B cell (primary cell): Measurements from ENCODE around the gene CTXN3. TPM values are rescaled to one million over a fixed set of nuclear protein-coding genes. Genes with fewer than 3 reads are reported as not detected.

ENCODE experiments used
- ATAC-seq: fragments of 200-7000 bp; cut with Tn5 transposase; one replicate; pipeline ENCODE4 v1.10.0; 2021; ENCODE audit warnings: low read depth, mild to moderate bottlenecking, moderate number of reproducible peaks, moderate library complexity
- CTCF ChIA-PET: fragments of 350-600 bp; sonication (Branson Sonifier 250); formaldehyde crosslinking; loops from one replicate; lab custom pipeline; 2021; ENCODE audit warnings: antibody characterized with exemption, inconsistent platforms; lab: Charles Lee
- POLR2A ChIA-PET: fragments of 350-600 bp; sonication (Branson Sonifier 250); formaldehyde crosslinking; loops from one replicate; lab custom pipeline; 2021; ENCODE audit warnings: antibody characterized with exemption; lab: Charles Lee
- DNase-seq: peaks from one replicate; pipeline ENCODE4 v3.0.0; 2013
- H2AFZ ChIP-seq: 2 replicates; pipeline ENCODE4 v1.6.1; 2012; ENCODE audit warnings: mild to moderate bottlenecking, low read depth, low read length; ENCODE audit not compliant: insufficient read depth, poor library complexity, severe bottlenecking
- H3K27ac ChIP-seq, 2 donors: 1 replicate in 1 of 2; 2 replicates in 1 of 2; pipeline ENCODE4 v1.5.1; 2012 to 2013; ENCODE audit warnings: low read length in 2 of 2, mild to moderate bottlenecking in 2 of 2, moderate library complexity in 1 of 2
- H3K27me3 ChIP-seq, 4 experiments: fragments of 200-600 bp in 1 of 4; sonication (generic) in 1 of 4; replicated peaks in 1 of 4; 1 replicate in 2 of 4; 2 replicates in 2 of 4; pipeline versions ENCODE4 v1.6.1 to v1.7.0; 2013 to 2016; ENCODE audit warnings: low read length in 3 of 4, mild to moderate bottlenecking in 2 of 4, mixed read lengths in 1 of 4, moderate library complexity in 1 of 4; ENCODE audit not compliant: insufficient read depth in 4 of 4, control insufficient read depth in 3 of 4; ENCODE audit errors: control extremely low read depth in 1 of 4
- H3K36me3 ChIP-seq, 2 experiments: replicated peaks in 1 of 2; 1 replicate in 1 of 2; 2 replicates in 1 of 2; pipeline versions ENCODE4 v1.6.1 to v1.7.1; 2013; ENCODE audit warnings: low read length in 1 of 2; ENCODE audit not compliant: insufficient read depth in 2 of 2, control insufficient read depth in 1 of 2; ENCODE audit errors: control extremely low read depth in 1 of 2, extremely low read depth in 1 of 2
- H3K4me1 ChIP-seq, 2 donors: fragments of 200-600 bp in 1 of 2; sonication (generic) in 1 of 2; 1 replicate in 1 of 2; 2 replicates in 1 of 2; pipeline versions ENCODE4 v1.5.1 to v1.6.1; 2013 to 2017; ENCODE audit warnings: low read length in 2 of 2; ENCODE audit not compliant: control insufficient read depth in 2 of 2, insufficient read depth in 2 of 2
- H3K4me2 ChIP-seq: replicated peaks from 2 replicates; pipeline ENCODE3; 2012; ENCODE audit warnings: mild to moderate bottlenecking, low read depth, low read length; ENCODE audit not compliant: poor library complexity, severe bottlenecking
- H3K4me3 ChIP-seq, 5 experiments: fragments of 200-600 bp in 1 of 5; sonication (generic) in 1 of 5; 1 replicate in 3 of 5; 2 replicates in 2 of 5; pipeline versions ENCODE4 v1.5.1 to v1.7.0; 2011 to 2016; ENCODE audit warnings: low read length in 4 of 5, mild to moderate bottlenecking in 4 of 5, low read depth in 2 of 5, control low read depth in 1 of 5, moderate library complexity in 1 of 5; ENCODE audit not compliant: insufficient read depth in 1 of 5; ENCODE audit errors: control extremely low read depth in 1 of 5, extremely low read depth in 1 of 5
- H3K79me2 ChIP-seq: fragments of 200-600 bp; sonication (generic); one replicate; pipeline ENCODE4 v1.6.0; 2016; ENCODE audit warnings: low read length; ENCODE audit not compliant: control insufficient read depth, insufficient read depth
- H3K9ac ChIP-seq: fragments of 200-600 bp; sonication (generic); 2 replicates; pipeline ENCODE4 v1.6.1; 2017; ENCODE audit warnings: mild to moderate bottlenecking, low read length, moderate library complexity
- H3K9me3 ChIP-seq, 3 donors: one replicate each; pipeline versions ENCODE4 v1.6.1 to v1.7.1; 2013; ENCODE audit warnings: low read length in 2 of 3; ENCODE audit not compliant: control insufficient read depth in 2 of 3, insufficient read depth in 1 of 3; ENCODE audit errors: control extremely low read depth in 1 of 3
- H4K20me1 ChIP-seq: 2 replicates; pipeline ENCODE4 v1.6.0; 2012; ENCODE audit warnings: mild to moderate bottlenecking, low read length; ENCODE audit not compliant: insufficient read depth, control insufficient read depth, poor library complexity, severe bottlenecking
- H3K27ac Mint-ChIP-seq: one replicate; pipeline ENCODE4 v1.8.0; 2021; ENCODE audit warnings: mixed read lengths
- H3K27me3 Mint-ChIP-seq: one replicate; pipeline ENCODE4 v1.8.0; 2021; ENCODE audit warnings: mixed read lengths
- H3K4me1 Mint-ChIP-seq: one replicate; pipeline ENCODE4 v1.8.0; 2021; ENCODE audit warnings: mixed read lengths
- H3K4me3 Mint-ChIP-seq: one replicate; pipeline ENCODE4 v1.8.0; 2021; ENCODE audit warnings: mixed read lengths
- H3K9me3 Mint-ChIP-seq: one replicate; pipeline ENCODE4 v1.8.0; 2022; ENCODE audit warnings: mixed read lengths; ENCODE audit not compliant: insufficient read depth
- CTCF ChIP-seq: fragments of 200-600 bp; IDR thresholded peaks from one replicate; pipeline ENCODE4 v1.8.0; 2022; ENCODE audit warnings: antibody characterized with exemption, mild to moderate bottlenecking
- EZH2 ChIP-seq: IDR thresholded peaks from 2 replicates; pipeline ENCODE4 v1.6.1; 2012; ENCODE audit warnings: borderline replicate concordance, low read depth, mild to moderate bottlenecking, moderate library complexity, low read length; ENCODE audit not compliant: insufficient read depth, poor library complexity, severe bottlenecking
- WGBS: methylation state at CpG from one replicate; pipeline ENCODE4 v1.1.5; 2013; ENCODE audit warnings: missing lambda C conversion rate; ENCODE audit not compliant: insufficient coverage; 5-methylcytosine and 5-hydroxymethylcytosine counted together
- intact Hi-C: fragments of 100-400 bp; cut with micrococcal nuclease; formaldehyde crosslinking; loops from one replicate; pipeline ENCODE4 v1.10.0; 2022
- polyA plus RNA-seq: library from polyadenylated mRNA; depleted of rRNA; stranded (reverse); fragments of >200 nt; gene quantifications from 2 replicates; pipeline ENCODE4 v1.2.3, GENCODE V29; 2012
- total RNA-seq, 2 donors: library from RNA; stranded (reverse); fragments of 120-200 nt in 1 of 2; gene quantifications; 1 replicate in 1 of 2; 2 replicates in 1 of 2; pipeline versions ENCODE4 v1.2.3 to v1.2.4, GENCODE V29; 2013 to 2022

CTXN3 gene
- total and polyA plus RNA-seq, 2 donors (not counting 1 experiment from before 2014, with no cell fraction given) = not detected

GRCh38 chr5:127645300-127645726 is 3.6 kb upstream of the CTXN3 start:
- POLR2A ChIA-PET = no interaction called here
- CTCF ChIA-PET = no interaction called here
- no peak for DNase-seq
- Histone ChIP-seq H4K20me1 (no peaks in the 10 kb centered on the region), H3K4me1 (no peaks in the 10 kb centered on the region), H3K27me3 (no peaks in the 10 kb centered on the region), H3K9me3 (no peaks in the 10 kb centered on the region), H2AFZ (no peak overlapping the region), H3K27ac (no peak overlapping the region), H3K4me3 (no peak overlapping the region), H3K79me2 (no peaks in the 10 kb centered on the region), H3K9ac (no peak overlapping the region), H3K36me3 (no peaks in the 10 kb centered on the region), H3K4me2 (no peak overlapping the region)
- Mint-ChIP-seq H3K4me1 (no peaks in the 10 kb centered on the region), H3K27me3 (peaks cover 2% of the 10 kb centered on the region), H3K27ac (no peak overlapping the region), H3K4me3 (no peak overlapping the region), H3K9me3 (no peaks in the 10 kb centered on the region)
- no CpG with 5 or more reads among the region's 2 CpGs for WGBS
- intact Hi-C loops = no loop called here
- TF ChIP-seq CTCF (no peak), EZH2 (no peak)
- ATAC-seq = no peak

DNA sequence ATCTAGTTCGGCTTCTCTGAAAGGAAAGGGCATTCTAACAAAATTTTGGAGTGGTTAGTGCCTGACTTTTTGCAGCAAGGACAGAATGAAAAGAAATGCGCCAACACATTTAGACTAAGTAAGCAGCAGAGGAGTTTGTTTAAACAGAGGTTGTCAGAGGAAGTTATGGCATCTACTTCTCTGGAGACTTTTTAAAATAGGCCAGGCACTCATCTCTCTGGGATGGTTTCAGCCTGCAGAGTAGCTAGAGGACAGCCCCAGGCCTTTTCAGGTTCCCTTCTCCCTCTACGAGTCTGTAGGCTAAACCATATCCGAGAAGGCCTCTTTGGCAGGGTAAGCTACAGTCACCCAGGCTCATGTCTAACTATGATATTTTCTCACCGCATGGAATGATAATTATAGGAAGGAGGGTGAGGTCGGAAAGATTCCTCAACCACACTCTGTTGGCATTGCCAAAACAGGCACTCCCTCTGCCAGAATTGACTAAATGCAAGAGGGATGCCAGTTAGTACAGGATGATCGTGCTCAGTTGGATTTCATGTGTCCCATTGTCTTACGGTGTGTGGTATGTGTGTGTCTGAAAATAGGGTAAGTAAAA is 1.4 kb upstream of the CTXN3 start:
- WGBS = 96% methylated on average over 3 of the region's 8 CpGs
- no peak overlapping the region for H3K9ac ChIP-seq
- no peak overlapping the region for H3K4me3 Mint-ChIP-seq

More for the DNA sequence above, 1.4 kb upstream of the CTXN3 start:
- Mint-ChIP-seq H3K27me3 (peaks cover 2% of the 10 kb centered on the region), H3K9me3 (no peaks in the 10 kb centered on the region), H3K27ac (no peak overlapping the region), H3K4me1 (no peaks in the 10 kb centered on the region)
- no peaks in the 10 kb centered on the region for H3K9me3 ChIP-seq
- H2AFZ ChIP-seq = no peak overlapping the region
- no peaks in the 10 kb centered on the region for H3K36me3 ChIP-seq
- no peak for TF ChIP-seq EZH2
- no peak for TF ChIP-seq CTCF
- POLR2A ChIA-PET = no interaction called here
- H3K79me2 ChIP-seq = no peaks in the 10 kb centered on the region
- H3K4me2 ChIP-seq = no peak overlapping the region
- intact Hi-C loops = no loop called here
- DNase-seq = no peak
- no peaks in the 10 kb centered on the region for H3K27me3 ChIP-seq
- no peak overlapping the region for H3K27ac ChIP-seq
- CTCF ChIA-PET = no interaction called here
- no peak overlapping the region for H3K4me3 ChIP-seq
- no peaks in the 10 kb centered on the region for H4K20me1 ChIP-seq
- H3K4me1 ChIP-seq = no peaks in the 10 kb centered on the region
- ATAC-seq = no peak
